RWPE2 (cell line): Measurements from ENCODE around the gene C13orf46.
A peak's percentile ranks its signal among the peaks of the same experiment; 100 is the strongest.

Source experiments
- ATAC-seq: fragments of 200-7000 bp; cut with Tn5 transposase; 3 replicates; pipeline ENCODE4 v1.9.1; 2021; ENCODE audit warnings: low read depth
- DNase-seq: peaks from one replicate; pipeline ENCODE4 v3.0.0-alpha.2; 2020; ENCODE audit warnings: low spot score
- H3K27ac ChIP-seq: fragments of 450-650 bp; 2 replicates; pipeline ENCODE4 v1.5.1; 2017; ENCODE audit warnings: mild to moderate bottlenecking; ENCODE audit not compliant: poor library complexity, severe bottlenecking
- H3K27me3 ChIP-seq: fragments of 250-450 bp; sonication (Bioruptor Pico); 2 replicates; pipeline ENCODE4 v1.5.1; 2021; ENCODE audit warnings: mild to moderate bottlenecking, moderate library complexity; ENCODE audit not compliant: insufficient read depth, poor library complexity, severe bottlenecking
- H3K36me3 ChIP-seq: fragments of 250-450 bp; sonication (Bioruptor Pico); 2 replicates; pipeline ENCODE4 v1.5.1; 2020; ENCODE audit warnings: low read depth, mild to moderate bottlenecking, moderate library complexity
- H3K4me1 ChIP-seq: fragments of 250-450 bp; sonication (Bioruptor Pico); 2 replicates; pipeline ENCODE4 v1.5.1; 2021; ENCODE audit warnings: mild to moderate bottlenecking, moderate library complexity; ENCODE audit not compliant: insufficient read depth, poor library complexity, severe bottlenecking
- H3K4me3 ChIP-seq: fragments of 250-450 bp; sonication (Bioruptor Pico); 2 replicates; pipeline ENCODE4 v1.5.1; 2021; ENCODE audit warnings: mild to moderate bottlenecking, moderate library complexity; ENCODE audit not compliant: severe bottlenecking
- H3K9me3 ChIP-seq: fragments of 250-450 bp; sonication (Bioruptor Pico); 2 replicates; pipeline ENCODE4 v1.5.1; 2021; ENCODE audit warnings: mild to moderate bottlenecking, moderate library complexity; ENCODE audit not compliant: severe bottlenecking
- CTCF ChIP-seq: fragments of 450-650 bp; IDR thresholded peaks from one replicate; pipeline ENCODE4 v1.5.1; 2017; ENCODE audit warnings: mild to moderate bottlenecking, moderate library complexity; ENCODE audit not compliant: poor library complexity, severe bottlenecking

C13orf46 gene

GRCh38 chr13:114017028-114017630 is 43.3 kb upstream of the C13orf46 start:
- DNase-seq (no peak), ATAC-seq (no peak)
- no peak overlapping the region for H3K27ac ChIP-seq
- no peaks in the 10 kb centered on the region for H3K9me3 ChIP-seq
- peaks cover 6% of the 10 kb centered on the region for H3K4me1 ChIP-seq
- no peak for TF ChIP-seq CTCF
- H3K36me3 ChIP-seq: 0 out of 2 replicates have a peak, but pooled peaks cover 3% of the 10 kb centered on the region
- H3K4me3 ChIP-seq: no peak overlapping the region
- H3K27me3 ChIP-seq: no peaks in the 10 kb centered on the region

GRCh38 chr13:114016321-114017027 is 42.6 kb upstream of the C13orf46 start:
- Histone ChIP-seq H3K9me3 (no peaks in the 10 kb centered on the region), H3K36me3 (0 out of 2 replicates have a peak, but pooled peaks cover 3% of the 10 kb centered on the region), H3K4me1 (peaks cover 6% of the 10 kb centered on the region), H3K4me3 (no peak overlapping the region), H3K27ac (peak overlapping the region; percentile 9), H3K27me3 (no peaks in the 10 kb centered on the region)
- DNase-seq (no peak), ATAC-seq (no peak)
- no peak for TF ChIP-seq CTCF

GRCh38 chr13:114015969-114016295 is 42.1 kb upstream of the C13orf46 start:
- H3K27me3 ChIP-seq: no peaks in the 10 kb centered on the region
- H3K9me3 ChIP-seq: no peaks in the 10 kb centered on the region
- peaks cover 2% of the 10 kb centered on the region; the same call in 1 of the 2 replicates for H3K36me3 ChIP-seq
- ATAC-seq (peak; percentile 12; the same call in 1 of the 3 replicates), DNase-seq (no peak)
- peaks cover 6% of the 10 kb centered on the region for H3K4me1 ChIP-seq
- H3K27ac ChIP-seq: peak overlapping the region; percentile 9
- no peak overlapping the region for H3K4me3 ChIP-seq
- no peak for TF ChIP-seq CTCF

GRCh38 chr13:114015111-114015968 is 41.5 kb upstream of the C13orf46 start:
- no peaks in the 10 kb centered on the region for H3K9me3 ChIP-seq
- peaks cover 6% of the 10 kb centered on the region for H3K4me1 ChIP-seq
- no peaks in the 10 kb centered on the region for H3K27me3 ChIP-seq
- peak overlapping the region; percentile 9 for H3K27ac ChIP-seq
- peaks cover 4% of the 10 kb centered on the region; the same call in 1 of the 2 replicates for H3K36me3 ChIP-seq
- ATAC-seq (peak; percentile 80), DNase-seq (no peak)
- no peak overlapping the region for H3K4me3 ChIP-seq
- TF ChIP-seq CTCF: no peak
